Body of pancreas (tissue), 4 donors: ENCODE data around the gene ZNF236. TPM values are rescaled to one million over a fixed set of nuclear protein-coding genes. Genes with fewer than 3 reads are reported as not detected.

Experiments
- ATAC-seq: fragments of 150-250 bp; one replicate; pipeline ENCODE4 v1.9.1; 2016
- DNase-seq, 4 donors: peaks; one replicate each; pipeline ENCODE4 v3.0.0-alpha.2; 2019
- H3K27ac ChIP-seq, 4 donors: fragments of 200-600 bp; sonication (generic); 1 replicate in 3 of 4; 2 replicates in 1 of 4; pipeline versions ENCODE4 v1.5.1 to v1.6.1; 2016 to 2019; ENCODE audit warnings: mild to moderate bottlenecking in 1 of 4, mixed read lengths in 1 of 4, moderate library complexity in 1 of 4
- H3K27me3 ChIP-seq, 2 donors: fragments of 200-600 bp; sonication (generic); one replicate each; pipeline ENCODE4 v1.6.0; 2016; ENCODE audit warnings: mild to moderate bottlenecking in 1 of 2
- H3K36me3 ChIP-seq, 2 donors: fragments of 200-600 bp; sonication (generic); replicated peaks in 1 of 2; 2 replicates each; pipeline ENCODE4 v1.5.1; 2016; ENCODE audit warnings: low read depth in 2 of 2; ENCODE audit not compliant: insufficient read depth in 1 of 2
- H3K4me1 ChIP-seq: fragments of 200-600 bp; sonication (generic); one replicate; pipeline ENCODE4 v1.6.0; 2016
- H3K4me3 ChIP-seq, 2 donors: fragments of 200-600 bp; sonication (generic); 1 replicate in 1 of 2; 2 replicates in 1 of 2; pipeline ENCODE4 v1.5.1; 2016 to 2019
- H3K9me3 ChIP-seq, 3 donors: fragments of 200-600 bp; sonication (generic); 1 replicate in 2 of 3; 2 replicates in 1 of 3; pipeline ENCODE4 v1.5.1; 2016
- POLR2A ChIP-seq, 3 donors: fragments of 450-650 bp; IDR thresholded peaks; one replicate each; pipeline ENCODE4 v1.6.1; 2016; ENCODE audit warnings: antibody characterized with exemption in 3 of 3, mild to moderate bottlenecking in 2 of 3
- WGBS, 2 donors: methylation state at CpG; one replicate each; pipeline ENCODE4 v1.1.5; 2017; 5-methylcytosine and 5-hydroxymethylcytosine counted together
- intact Hi-C: fragments of 100-400 bp; cut with DNase I; formaldehyde crosslinking; loops from one replicate; pipeline ENCODE4 v1.15.1; 2023
- total RNA-seq, 2 donors: library from RNA; depleted of rRNA; stranded (reverse); fragments of >200 nt; gene quantifications; one replicate each; pipeline ENCODE4 v1.1.0, GENCODE V29; 2016
- TF ChIP-seq, protein P1 (sequence below), 7 experiments: fragments of 450-650 bp in 4 of 7; fragments of 200-600 bp in 3 of 7; sonication (generic) in 3 of 7; IDR thresholded peaks; one replicate each; pipeline ENCODE4 v1.5.1; 2016 to 2019; ENCODE audit warnings: antibody characterized with exemption in 7 of 7

ZNF236 gene
- total RNA-seq, 2 donors from 2014 or later: 9.6 to 22.7 TPM

DNA sequence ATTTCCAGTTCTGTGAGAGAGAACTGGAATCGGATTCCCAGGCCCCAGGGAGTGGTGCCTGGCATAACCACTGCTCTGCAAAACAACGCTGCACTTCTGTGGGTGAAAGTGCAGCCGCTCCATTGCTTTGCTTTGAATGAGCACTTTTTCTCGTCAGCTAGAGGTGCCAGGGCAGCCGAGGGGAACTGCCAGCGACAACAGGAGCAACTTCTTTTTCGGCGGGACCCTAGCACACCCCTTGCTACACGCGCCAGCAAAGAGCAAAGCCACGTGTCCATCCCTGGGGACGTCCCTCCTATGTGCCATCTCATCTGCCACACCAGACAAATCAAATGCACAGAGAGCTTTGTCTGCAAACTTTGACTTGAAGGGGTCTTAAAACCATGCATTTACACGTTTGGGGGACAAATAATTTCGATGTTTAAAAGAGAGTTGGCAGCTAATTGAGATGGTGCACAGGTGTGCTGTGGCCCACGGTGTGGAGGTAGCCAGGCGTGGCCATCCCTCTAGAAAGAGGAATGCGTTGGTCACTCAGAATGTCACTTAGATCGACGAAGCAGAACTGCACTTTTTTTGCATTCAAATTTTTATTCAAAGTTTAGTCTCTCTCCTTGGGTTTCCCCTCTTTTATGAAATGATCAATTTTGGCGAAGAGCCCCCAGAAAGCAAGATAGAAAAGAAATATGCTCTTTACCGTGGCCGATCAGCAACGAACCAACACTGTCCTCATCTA is 158.5 kb downstream of the ZNF236 start:
- no peak for TF ChIP-seq POLR2A (IDR thresholded peaks at IDR 0.05)
- TF ChIP-seq, protein P1, sequence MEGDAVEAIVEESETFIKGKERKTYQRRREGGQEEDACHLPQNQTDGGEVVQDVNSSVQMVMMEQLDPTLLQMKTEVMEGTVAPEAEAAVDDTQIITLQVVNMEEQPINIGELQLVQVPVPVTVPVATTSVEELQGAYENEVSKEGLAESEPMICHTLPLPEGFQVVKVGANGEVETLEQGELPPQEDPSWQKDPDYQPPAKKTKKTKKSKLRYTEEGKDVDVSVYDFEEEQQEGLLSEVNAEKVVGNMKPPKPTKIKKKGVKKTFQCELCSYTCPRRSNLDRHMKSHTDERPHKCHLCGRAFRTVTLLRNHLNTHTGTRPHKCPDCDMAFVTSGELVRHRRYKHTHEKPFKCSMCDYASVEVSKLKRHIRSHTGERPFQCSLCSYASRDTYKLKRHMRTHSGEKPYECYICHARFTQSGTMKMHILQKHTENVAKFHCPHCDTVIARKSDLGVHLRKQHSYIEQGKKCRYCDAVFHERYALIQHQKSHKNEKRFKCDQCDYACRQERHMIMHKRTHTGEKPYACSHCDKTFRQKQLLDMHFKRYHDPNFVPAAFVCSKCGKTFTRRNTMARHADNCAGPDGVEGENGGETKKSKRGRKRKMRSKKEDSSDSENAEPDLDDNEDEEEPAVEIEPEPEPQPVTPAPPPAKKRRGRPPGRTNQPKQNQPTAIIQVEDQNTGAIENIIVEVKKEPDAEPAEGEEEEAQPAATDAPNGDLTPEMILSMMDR (IDR thresholded peaks at IDR 0.05): no peak
- Histone ChIP-seq H3K4me3 (no peak overlapping the region), H3K4me1 (peaks cover 27% of the 10 kb centered on the region), H3K27ac (no peak overlapping the region), H3K9me3 (no peaks in the 10 kb centered on the region), H3K36me3 (no peaks in the 10 kb centered on the region), H3K27me3 (no peaks in the 10 kb centered on the region)
- no peak for DNase-seq
- intact Hi-C loops: loop anchor here (10.0 kb wide), 1 partner anchor 96 kb away; no protein-coding TSS in a partner anchor
- no peak for ATAC-seq
- 77 to 81% methylated on average over 23 of the region's 23 CpGs for WGBS, 2 donors

DNA sequence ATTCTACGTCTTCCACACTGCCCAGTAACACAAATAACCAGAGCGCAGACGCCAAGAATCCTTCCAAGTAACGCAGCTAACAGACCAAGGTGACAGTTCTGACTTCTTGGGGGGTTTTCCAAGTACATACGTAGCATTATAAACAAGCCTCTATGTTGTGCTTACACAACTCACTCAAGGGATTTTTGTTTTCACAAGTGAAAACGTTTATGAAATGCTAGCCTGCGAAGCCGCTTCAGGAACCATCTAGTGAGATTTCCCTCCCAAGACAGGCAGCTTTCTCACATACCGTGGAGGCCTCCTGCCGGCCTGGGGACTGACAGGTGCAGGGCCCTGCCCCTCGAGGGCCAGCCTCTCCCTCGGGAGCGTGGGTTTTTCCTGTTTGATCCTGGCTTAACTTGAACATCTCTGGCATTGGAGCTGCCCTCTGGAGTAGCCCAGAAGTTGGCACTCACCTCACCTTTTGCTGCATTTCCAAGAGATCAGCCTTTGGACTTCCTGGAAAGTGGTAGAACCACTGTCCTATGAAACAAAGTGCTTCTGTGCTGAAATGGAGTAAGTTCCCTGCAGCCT is 159.1 kb downstream of the ZNF236 start:
- Histone ChIP-seq H3K36me3 (no peaks in the 10 kb centered on the region), H3K9me3 (no peaks in the 10 kb centered on the region), H3K4me1 (peaks cover 27% of the 10 kb centered on the region), H3K4me3 (no peak overlapping the region), H3K27me3 (no peaks in the 10 kb centered on the region), H3K27ac (no peak overlapping the region)
- TF ChIP-seq POLR2A (IDR thresholded peaks at IDR 0.05): no peak
- TF ChIP-seq, protein P1 (IDR thresholded peaks at IDR 0.05): no peak
- 53 to 68% methylated on average over 13 of the region's 13 CpGs for WGBS, 2 donors
- intact Hi-C loops: loop anchor here (10.0 kb wide), 1 partner anchor 97 kb away; no protein-coding TSS in a partner anchor
- no peak for ATAC-seq
- DNase-seq: no peak

DNA sequence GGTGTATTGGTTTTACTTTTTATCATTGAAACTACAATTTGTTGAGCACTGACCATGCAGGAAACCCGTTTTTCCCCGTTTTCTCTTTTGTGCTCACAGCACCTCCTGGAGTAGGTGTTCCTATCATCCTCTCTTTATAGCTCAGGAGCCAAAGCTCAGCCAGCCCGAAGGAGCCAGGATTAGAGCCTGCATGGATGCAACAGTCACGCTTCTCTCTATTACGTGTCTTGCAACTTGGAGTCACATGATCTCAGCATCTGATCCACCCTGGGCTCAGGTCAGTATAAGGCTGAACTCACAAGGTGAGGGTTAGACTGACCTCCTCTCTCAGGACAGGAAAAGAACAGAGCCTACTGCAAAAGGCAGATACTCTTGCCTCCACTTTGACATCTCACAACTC is 159.7 kb downstream of the ZNF236 start:
- no peaks in the 10 kb centered on the region for H3K9me3 ChIP-seq
- ATAC-seq: no peak
- no peak overlapping the region for H3K4me3 ChIP-seq
- no peak for DNase-seq
- H3K27me3 ChIP-seq: no peaks in the 10 kb centered on the region
- WGBS, 2 donors: 75 to 87% methylated on average over 5 of the region's 5 CpGs
- intact Hi-C loops: loop anchor here (10.0 kb wide), 1 partner anchor 97 kb away; no protein-coding TSS in a partner anchor
- no peak overlapping the region for H3K27ac ChIP-seq
- H3K4me1 ChIP-seq: peaks cover 26% of the 10 kb centered on the region
- no peaks in the 10 kb centered on the region for H3K36me3 ChIP-seq
- TF ChIP-seq, protein P1 (IDR thresholded peaks at IDR 0.05): no peak
- no peak for TF ChIP-seq POLR2A (IDR thresholded peaks at IDR 0.05)

DNA sequence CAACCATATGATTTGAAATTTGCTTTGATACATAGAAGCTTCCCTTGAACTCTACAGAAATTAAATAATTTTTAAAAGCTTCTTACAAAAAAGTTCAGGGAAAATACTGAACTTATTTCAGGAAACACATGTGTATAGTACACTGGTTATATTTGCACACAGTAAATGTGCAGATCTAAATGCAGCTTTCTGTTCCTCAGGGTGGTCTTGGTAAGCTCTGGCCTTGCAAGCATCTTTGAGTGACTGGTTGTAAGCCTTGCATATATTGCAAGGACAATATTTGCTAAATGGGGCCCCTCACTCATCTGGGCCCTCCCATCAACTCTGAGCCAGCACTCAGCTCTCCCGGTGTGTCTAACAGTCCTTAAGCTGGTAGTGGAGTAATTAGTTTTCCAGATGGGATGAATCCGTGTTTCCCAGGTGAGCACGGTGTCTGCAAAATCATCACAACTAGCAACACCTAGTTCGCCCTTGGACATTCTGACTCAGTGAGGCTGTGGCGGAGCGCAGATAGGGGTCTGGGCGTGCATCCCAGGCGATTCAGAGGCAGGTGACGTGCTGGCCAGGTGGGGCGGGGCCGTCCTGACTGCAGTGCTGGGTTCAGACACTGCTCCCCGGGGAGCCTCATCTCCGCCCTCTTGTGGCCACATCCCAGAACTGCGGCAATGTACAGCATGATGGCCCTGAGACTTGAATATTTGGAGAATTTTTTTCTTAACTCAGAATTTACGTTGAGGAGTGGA is 160.7 kb downstream of the ZNF236 start:
- peaks cover 16% of the 10 kb centered on the region for H3K4me1 ChIP-seq
- ATAC-seq: peak; percentile 88
- DNase-seq: peak; percentile 89 to 94 (median 90)
- H3K27me3 ChIP-seq: no peaks in the 10 kb centered on the region
- H3K27ac ChIP-seq: no peak overlapping the region
- no peak overlapping the region for H3K4me3 ChIP-seq
- H3K36me3 ChIP-seq: no peaks in the 10 kb centered on the region
- H3K9me3 ChIP-seq: no peaks in the 10 kb centered on the region
- 7% methylated on average over 9 to 15 of the region's 15 CpGs for WGBS, 2 donors
- TF ChIP-seq POLR2A (IDR thresholded peaks at IDR 0.05): no peak
- TF ChIP-seq, protein P1 (IDR thresholded peaks at IDR 0.05): peak; percentile 85 to 93 (median 90)
- intact Hi-C loops: loop anchor here (10.0 kb wide), 1 partner anchor 98 kb away; no protein-coding TSS in a partner anchor
